ENCODE measurements around the gene CACNA2D3.

GRCh38 chr3:54785976-54786375, 663.6 kb downstream of the CACNA2D3 start:
- TF ChIP-seq CTCF (IDR thresholded peaks at IDR 0.05) (no peak), POLR2A (IDR thresholded peaks at IDR 0.05) (no peak)

Measured in upper lobe of left lung (tissue), 4 donors.